Measurements from ENCODE around the gene POC1A. TPM values are rescaled to one million over a fixed set of nuclear protein-coding genes. Genes with fewer than 3 reads are reported as not detected.

The POC1A gene
- total and polyA plus RNA-seq, 7 donors, result 0.66 to 15.8 (median 1.7) TPM

DNA sequence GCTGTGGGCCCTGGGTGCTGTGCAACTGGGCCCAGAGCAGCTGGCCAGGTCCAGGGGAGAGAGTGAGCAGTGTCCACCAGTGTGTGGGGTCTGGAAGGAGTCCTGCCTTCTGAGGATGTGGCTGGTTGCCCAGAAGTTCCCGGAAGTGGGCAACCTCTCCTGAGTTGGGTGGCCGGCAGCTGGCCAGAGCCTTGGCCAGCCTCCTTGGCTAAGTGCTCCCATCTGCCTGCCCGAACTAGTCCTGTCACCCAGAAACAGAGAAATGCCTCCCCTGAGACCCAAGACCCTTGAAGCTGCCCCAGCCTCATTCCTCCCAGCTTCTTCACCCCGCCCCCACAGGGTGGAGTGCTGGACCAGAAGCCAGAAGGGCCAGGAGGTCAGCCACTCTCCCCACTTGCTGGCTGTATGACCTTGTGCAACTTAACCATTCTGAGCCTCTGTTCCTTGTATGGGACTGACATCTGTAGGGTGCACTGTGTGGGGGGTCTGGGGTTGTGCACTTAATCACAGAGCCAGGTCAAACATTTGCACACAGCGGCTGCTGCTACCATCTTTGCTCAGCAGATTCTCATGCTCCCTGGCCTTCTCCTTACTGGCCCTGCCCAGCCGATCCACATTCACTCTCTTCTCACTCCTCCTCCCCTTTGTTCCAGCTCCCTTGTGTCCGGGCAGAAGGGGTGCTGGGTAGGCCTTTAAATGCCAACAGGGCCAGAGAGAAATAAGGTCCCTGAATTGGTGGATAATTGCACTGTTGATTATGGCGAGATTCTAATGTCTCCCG lies 36.3 kb upstream of the POC1A start:
- Histone ChIP-seq H3K4me1 (peaks cover 0 to 37% (median 32%) of the 10 kb centered on the region in 4 donors), H3K4me3 (no peak overlapping the region), H3K27me3 (no peaks in the 10 kb centered on the region), H3K9me3 (no peaks in the 10 kb centered on the region), H3K36me3 (no peaks in the 10 kb centered on the region), H3K27ac (peak overlapping the region in 2 of 4 donors; percentile 39 to 46)
- 80 to 82% methylated on average over 9 of the region's 9 CpGs for WGBS, 2 donors
- intact Hi-C loops (cut with DNase I), result no loop called here
- no peak for DNase-seq
- TF ChIP-seq EP300 (IDR thresholded peaks at IDR 0.05), result no peak
- no peak for TF ChIP-seq CTCF (IDR thresholded peaks at IDR 0.05)
- TF ChIP-seq POLR2AphosphoS5 (IDR thresholded peaks at IDR 0.05), result no peak
- TF ChIP-seq POLR2A (IDR thresholded peaks at IDR 0.05), result no peak

GRCh38 chr3:52188556-52188955 lies 34.3 kb upstream of the POC1A start:
- WGBS, 2 donors, result 83 to 89% methylated on average over 1 of the region's 1 CpG
- DNase-seq, result no peak
- Histone ChIP-seq H3K27ac (no peak overlapping the region), H3K4me1 (peaks cover 0 to 22% (median 20%) of the 10 kb centered on the region in 4 donors), H3K36me3 (no peaks in the 10 kb centered on the region), H3K9me3 (no peaks in the 10 kb centered on the region), H3K4me3 (no peak overlapping the region), H3K27me3 (no peaks in the 10 kb centered on the region)
- TF ChIP-seq POLR2AphosphoS5 (IDR thresholded peaks at IDR 0.05), result no peak
- TF ChIP-seq CTCF (IDR thresholded peaks at IDR 0.05), result no peak
- TF ChIP-seq POLR2A (IDR thresholded peaks at IDR 0.05), result no peak
- TF ChIP-seq EP300 (IDR thresholded peaks at IDR 0.05), result no peak
- intact Hi-C loops (cut with DNase I), result no loop called here

DNA sequence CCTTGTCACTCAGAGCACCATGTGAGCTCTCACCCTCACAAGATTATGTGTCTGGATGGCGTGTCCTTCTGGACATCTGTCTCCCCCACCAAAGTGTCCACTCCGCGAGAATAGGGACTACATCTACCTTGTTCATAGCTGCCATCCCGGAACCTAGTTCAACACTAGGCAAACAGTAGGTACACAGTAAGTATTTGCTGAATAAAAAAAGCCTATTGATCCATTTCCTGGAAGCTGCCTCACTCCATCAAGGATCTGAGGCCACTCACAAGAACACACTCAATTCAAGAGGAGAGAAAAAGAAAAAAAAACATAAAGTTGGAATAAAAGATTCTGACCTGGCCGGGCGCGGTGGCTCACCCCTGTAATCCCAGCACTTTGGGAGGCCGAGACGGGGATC lies 32.5 kb upstream of the POC1A start:
- no peaks in the 10 kb centered on the region for H3K27me3 ChIP-seq
- intact Hi-C loops (cut with DNase I), result no loop called here
- peaks cover 0 to 11% (median 10%) of the 10 kb centered on the region in 4 donors for H3K4me1 ChIP-seq
- 95 to 97% methylated on average over 9 of the region's 9 CpGs for WGBS, 2 donors
- no peak for TF ChIP-seq POLR2AphosphoS5 (IDR thresholded peaks at IDR 0.05)
- no peak for TF ChIP-seq CTCF (IDR thresholded peaks at IDR 0.05)
- TF ChIP-seq POLR2A (IDR thresholded peaks at IDR 0.05), result no peak
- no peak for TF ChIP-seq EP300 (IDR thresholded peaks at IDR 0.05)
- no peaks in the 10 kb centered on the region for H3K36me3 ChIP-seq
- no peak overlapping the region for H3K4me3 ChIP-seq
- H3K27ac ChIP-seq, result no peak overlapping the region
- no peaks in the 10 kb centered on the region for H3K9me3 ChIP-seq
- no peak for DNase-seq

DNA sequence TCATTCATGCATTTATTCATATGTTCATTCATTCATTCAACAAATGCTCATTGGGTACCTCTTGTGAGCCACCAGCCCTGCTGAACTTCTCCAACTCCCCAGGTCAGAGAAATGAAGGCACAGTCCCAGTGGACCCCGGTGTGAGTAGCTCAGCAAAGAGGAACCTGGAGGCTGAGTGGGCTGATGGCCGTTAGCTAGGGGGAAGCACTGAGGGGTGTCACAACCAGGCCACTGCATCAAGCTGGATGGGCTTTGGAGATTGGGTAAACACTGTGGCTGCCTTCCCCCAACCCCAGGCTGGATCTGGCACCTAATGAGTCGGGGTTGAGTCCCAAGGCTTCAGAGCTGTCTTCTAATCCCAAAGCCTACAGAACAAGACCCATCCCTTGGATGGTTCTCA lies 31.6 kb upstream of the POC1A start:
- Histone ChIP-seq H3K4me3 (no peak overlapping the region), H3K36me3 (no peaks in the 10 kb centered on the region), H3K27me3 (no peaks in the 10 kb centered on the region), H3K4me1 (peaks cover 0 to 11% (median 9%) of the 10 kb centered on the region in 4 donors), H3K27ac (no peak overlapping the region), H3K9me3 (no peaks in the 10 kb centered on the region)
- DNase-seq, result no peak
- WGBS, 2 donors, result 78 to 87% methylated on average over 3 of the region's 3 CpGs
- intact Hi-C loops (cut with DNase I), result no loop called here
- TF ChIP-seq EP300 (IDR thresholded peaks at IDR 0.05) (no peak), POLR2AphosphoS5 (IDR thresholded peaks at IDR 0.05) (no peak), POLR2A (IDR thresholded peaks at IDR 0.05) (no peak), CTCF (IDR thresholded peaks at IDR 0.05) (no peak)
